Spleen (tissue), 7 donors: Measurements from ENCODE around the gene DPM2.

Experiments
- POLR2AphosphoS5 ChIP-seq, 3 donors: sonication (generic); formaldehyde crosslinking; IDR thresholded peaks; one replicate each; pipeline ENCODE4 v1.5.1; 2017; ENCODE audit warnings: antibody characterized with exemption in 3 of 3
- TF ChIP-seq, protein P1 (sequence below), 11 experiments: fragments of 200-600 bp in 7 of 11; fragments of 450-650 bp in 4 of 11; sonication (generic) in 4 of 11; IDR thresholded peaks in 8 of 11; conservative IDR thresholded peaks in 3 of 11; 1 replicate in 7 of 11; 2 replicates in 4 of 11; pipeline versions ENCODE4 v1.4.0 to v1.8.0; 2016 to 2021; ENCODE audit warnings: antibody characterized with exemption in 11 of 11, inconsistent platforms in 4 of 11, mild to moderate bottlenecking in 1 of 11
- donor health status: DM: no; HTN: no; CAD: no; lungs with moderate emphysema.
- donor health status: DM: no; HTN: no; CAD: no.
- donor health status: DM: no; HTN: no; CAD: no.

DNA sequence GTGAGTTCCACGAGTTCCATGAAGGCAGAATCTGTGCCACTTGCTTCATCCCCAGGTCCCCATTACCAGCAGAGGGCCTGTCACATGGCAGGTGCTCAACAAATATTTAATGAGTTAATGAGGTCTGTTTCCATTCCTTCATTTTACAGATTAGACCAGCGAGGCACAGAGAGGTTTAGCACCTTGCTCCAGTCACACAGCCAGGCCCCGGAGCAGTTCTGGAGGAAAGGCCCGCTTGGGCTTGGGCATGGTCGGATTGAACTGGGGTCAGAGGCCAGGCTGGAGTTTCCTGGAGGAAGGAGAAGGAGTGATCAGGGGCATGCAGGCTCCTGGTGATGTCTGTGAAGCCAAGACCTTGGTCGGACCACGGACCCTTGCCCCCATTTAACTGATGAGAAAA lies 16.9 kb downstream of the DPM2 start:
- TF ChIP-seq, protein P1, sequence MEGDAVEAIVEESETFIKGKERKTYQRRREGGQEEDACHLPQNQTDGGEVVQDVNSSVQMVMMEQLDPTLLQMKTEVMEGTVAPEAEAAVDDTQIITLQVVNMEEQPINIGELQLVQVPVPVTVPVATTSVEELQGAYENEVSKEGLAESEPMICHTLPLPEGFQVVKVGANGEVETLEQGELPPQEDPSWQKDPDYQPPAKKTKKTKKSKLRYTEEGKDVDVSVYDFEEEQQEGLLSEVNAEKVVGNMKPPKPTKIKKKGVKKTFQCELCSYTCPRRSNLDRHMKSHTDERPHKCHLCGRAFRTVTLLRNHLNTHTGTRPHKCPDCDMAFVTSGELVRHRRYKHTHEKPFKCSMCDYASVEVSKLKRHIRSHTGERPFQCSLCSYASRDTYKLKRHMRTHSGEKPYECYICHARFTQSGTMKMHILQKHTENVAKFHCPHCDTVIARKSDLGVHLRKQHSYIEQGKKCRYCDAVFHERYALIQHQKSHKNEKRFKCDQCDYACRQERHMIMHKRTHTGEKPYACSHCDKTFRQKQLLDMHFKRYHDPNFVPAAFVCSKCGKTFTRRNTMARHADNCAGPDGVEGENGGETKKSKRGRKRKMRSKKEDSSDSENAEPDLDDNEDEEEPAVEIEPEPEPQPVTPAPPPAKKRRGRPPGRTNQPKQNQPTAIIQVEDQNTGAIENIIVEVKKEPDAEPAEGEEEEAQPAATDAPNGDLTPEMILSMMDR (IDR thresholded peaks at IDR 0.05 in 8 of 11, conservative IDR thresholded peaks at IDR 0.05 in 3 of 11): no peak
- TF ChIP-seq POLR2AphosphoS5 (IDR thresholded peaks at IDR 0.05): no peak
